GM12891 (cell line): ENCODE data around the gene PLG.

Experiments
- POLR2A ChIP-seq: IDR thresholded peaks from 2 replicates; pipeline ENCODE4 v1.6.1; 2011; ENCODE audit warnings: low read depth, low read length, control low read depth
- TAF1 ChIP-seq: IDR thresholded peaks from 2 replicates; pipeline ENCODE4 v1.6.1; 2011; ENCODE audit warnings: low read depth, low read length, control low read depth

DNA sequence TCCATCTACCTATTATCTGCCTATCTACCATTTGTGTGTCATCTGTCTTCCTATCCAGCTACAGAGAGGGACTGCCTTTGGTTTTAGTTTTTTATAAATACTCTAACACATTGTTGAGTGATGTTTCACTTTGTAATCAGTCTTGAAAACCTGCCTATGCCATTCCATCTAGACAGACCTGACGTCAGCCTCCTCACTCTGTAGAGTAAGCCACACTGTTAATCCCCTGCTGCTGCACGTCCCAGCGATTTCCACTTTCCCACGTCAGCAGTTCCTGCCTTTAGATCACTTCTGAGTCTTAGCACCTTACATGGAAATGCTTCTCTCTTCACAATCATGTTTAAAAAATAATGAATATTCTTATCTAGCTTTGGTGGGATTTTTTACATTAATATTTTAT, 54.8 kb downstream of the PLG start:
- TF ChIP-seq POLR2A (no peak), TAF1 (no peak)
